ENCODE measurements around the gene SORT1. TPM values are rescaled to one million over a fixed set of nuclear protein-coding genes. Genes with fewer than 3 reads are reported as not detected.
"Not testable (repeated sequence)": the region's sequence is repeated elsewhere in the genome, so short reads cannot be mapped to it uniquely, and the experiment has no call there.

SORT1 gene
- total RNA-seq, 2 donors from 2014 or later, result 225 to 231 TPM

DNA sequence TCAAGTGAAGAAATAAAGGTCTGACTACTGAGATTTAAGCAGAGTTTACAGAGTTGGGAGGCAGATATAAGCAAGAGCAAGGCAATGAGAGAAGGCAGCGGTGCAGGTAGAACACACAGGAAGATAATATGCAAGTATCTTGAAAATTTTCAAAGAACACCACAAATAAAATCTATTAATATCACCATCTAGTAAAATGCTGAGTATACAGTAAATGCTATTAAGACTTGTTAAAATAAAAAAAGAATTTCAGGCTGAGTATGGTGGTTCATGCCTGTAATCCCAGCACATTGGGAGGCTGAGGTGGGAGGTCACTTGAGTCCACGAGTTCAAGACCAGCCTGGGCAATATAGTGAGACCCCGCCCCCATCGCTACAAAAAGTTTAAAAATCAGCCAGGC, 20.0 kb downstream of the SORT1 start:
- no peak overlapping the region for H3K4me3 ChIP-seq
- ATAC-seq (ENCODE audit: insufficient number of reproducible peaks, low FRiP score, low read depth) (no peak), DNase-seq (ENCODE audit: low spot score) (no peak)
- peaks cover 3% of the 10 kb centered on the region for H3K36me3 ChIP-seq
- H3K27me3 ChIP-seq (replicated peaks; ENCODE audit: insufficient read depth), result no peaks in the 10 kb centered on the region
- peaks cover 58 to 94% of the 10 kb centered on the region in 2 donors for H3K4me1 ChIP-seq (ENCODE audit: control insufficient read depth in 1 of 2, low read depth in 2 of 2)
- TF ChIP-seq, protein P1, sequence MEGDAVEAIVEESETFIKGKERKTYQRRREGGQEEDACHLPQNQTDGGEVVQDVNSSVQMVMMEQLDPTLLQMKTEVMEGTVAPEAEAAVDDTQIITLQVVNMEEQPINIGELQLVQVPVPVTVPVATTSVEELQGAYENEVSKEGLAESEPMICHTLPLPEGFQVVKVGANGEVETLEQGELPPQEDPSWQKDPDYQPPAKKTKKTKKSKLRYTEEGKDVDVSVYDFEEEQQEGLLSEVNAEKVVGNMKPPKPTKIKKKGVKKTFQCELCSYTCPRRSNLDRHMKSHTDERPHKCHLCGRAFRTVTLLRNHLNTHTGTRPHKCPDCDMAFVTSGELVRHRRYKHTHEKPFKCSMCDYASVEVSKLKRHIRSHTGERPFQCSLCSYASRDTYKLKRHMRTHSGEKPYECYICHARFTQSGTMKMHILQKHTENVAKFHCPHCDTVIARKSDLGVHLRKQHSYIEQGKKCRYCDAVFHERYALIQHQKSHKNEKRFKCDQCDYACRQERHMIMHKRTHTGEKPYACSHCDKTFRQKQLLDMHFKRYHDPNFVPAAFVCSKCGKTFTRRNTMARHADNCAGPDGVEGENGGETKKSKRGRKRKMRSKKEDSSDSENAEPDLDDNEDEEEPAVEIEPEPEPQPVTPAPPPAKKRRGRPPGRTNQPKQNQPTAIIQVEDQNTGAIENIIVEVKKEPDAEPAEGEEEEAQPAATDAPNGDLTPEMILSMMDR (IDR thresholded peaks at IDR 0.05), result no peak
- no peaks in the 10 kb centered on the region for H3K9me3 ChIP-seq
- H3K27ac ChIP-seq, result no peak overlapping the region

DNA sequence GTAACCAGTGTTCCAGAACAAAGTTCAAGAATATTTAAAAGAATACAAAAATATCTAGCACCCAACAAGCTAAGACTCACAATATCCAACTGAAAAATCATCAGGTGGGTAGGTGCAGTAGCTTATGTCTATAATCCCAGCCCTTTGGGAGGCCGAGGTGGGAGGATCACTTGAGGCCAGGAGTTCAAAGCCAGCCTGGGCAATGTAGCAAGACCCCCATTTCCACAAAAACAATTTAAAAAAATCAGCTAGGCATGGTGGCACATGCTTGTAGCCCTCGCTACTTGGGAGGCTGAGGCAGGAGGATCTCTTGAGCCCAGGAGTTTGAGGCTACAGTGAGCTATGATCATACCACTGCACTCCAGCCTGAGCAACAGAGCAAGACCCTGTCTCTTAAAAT, 24.0 kb downstream of the SORT1 start:
- H3K27me3 ChIP-seq (replicated peaks; ENCODE audit: insufficient read depth), result not testable (repeated sequence)
- H3K4me1 ChIP-seq (ENCODE audit: control insufficient read depth in 1 of 2, low read depth in 2 of 2), result peaks cover 60 to 94% of the 10 kb centered on the region in 2 donors

DNA sequence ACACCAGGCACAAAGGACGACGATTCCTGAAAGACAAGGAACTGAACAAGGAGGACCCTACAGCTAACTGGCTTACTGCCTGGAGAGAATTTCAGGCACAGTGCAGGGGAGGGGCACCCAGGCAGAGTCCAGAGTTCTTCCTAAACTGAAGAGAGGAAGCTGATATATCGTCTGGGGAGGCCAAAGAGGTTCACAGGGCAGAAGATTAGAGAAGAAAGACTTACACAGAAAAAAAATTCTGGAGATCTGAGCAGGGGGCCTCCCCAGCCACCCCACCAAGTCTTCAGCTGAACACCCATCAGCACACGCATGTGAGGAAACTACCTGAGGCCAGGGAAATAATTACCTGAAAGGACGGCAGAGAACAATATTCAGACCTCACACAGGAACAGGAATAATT, 24.6 kb downstream of the SORT1 start:
- ATAC-seq (ENCODE audit: insufficient number of reproducible peaks, low FRiP score, low read depth) (no peak), DNase-seq (ENCODE audit: low spot score) (no peak)
- Histone ChIP-seq H3K27me3 (replicated peaks; ENCODE audit: insufficient read depth) (no peaks in the 10 kb centered on the region), H3K36me3 (peaks cover 3% of the 10 kb centered on the region), H3K27ac (peak overlapping the region; percentile 94 to 99), H3K9me3 (no peaks in the 10 kb centered on the region), H3K4me1 (ENCODE audit: control insufficient read depth in 1 of 2, low read depth in 2 of 2) (peaks cover 62 to 96% of the 10 kb centered on the region in 2 donors), H3K4me3 (peak overlapping the region; percentile 22)
- TF ChIP-seq, protein P1 (IDR thresholded peaks at IDR 0.05), result no peak

More for the DNA sequence above, 24.0 kb downstream of the SORT1 start:
- ATAC-seq (ENCODE audit: insufficient number of reproducible peaks, low FRiP score, low read depth); H3K9me3 ChIP-seq; DNase-seq (ENCODE audit: low spot score); H3K36me3 ChIP-seq: not testable (repeated sequence)
- Histone ChIP-seq H3K27ac (peak overlapping the region; percentile 94 to 99), H3K4me3 (peak overlapping the region; percentile 22)

DNA sequence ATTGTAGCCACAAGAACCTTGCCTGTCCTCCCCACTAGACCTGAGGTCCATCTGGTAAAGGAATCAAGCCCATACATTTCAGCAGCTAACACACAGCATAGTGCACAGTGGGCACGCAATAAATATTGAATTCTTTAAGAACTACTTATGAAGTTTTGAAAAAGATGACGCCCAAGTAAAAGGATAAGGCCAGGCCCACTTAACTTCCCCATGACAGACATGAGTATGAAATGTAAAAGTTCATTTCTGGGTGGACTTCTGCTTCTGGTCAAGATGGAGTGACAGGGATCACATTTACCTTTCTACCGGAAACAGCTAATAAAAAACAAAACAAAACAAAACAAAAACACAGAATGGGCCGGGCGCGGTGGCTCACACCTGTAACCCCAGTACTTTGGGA, 25.4 kb downstream of the SORT1 start:
- Histone ChIP-seq H3K36me3 (peaks cover 2% of the 10 kb centered on the region), H3K27ac (peak overlapping the region; percentile 94 to 99), H3K27me3 (replicated peaks; ENCODE audit: insufficient read depth) (no peaks in the 10 kb centered on the region), H3K4me1 (ENCODE audit: control insufficient read depth in 1 of 2, low read depth in 2 of 2) (peaks cover 57 to 88% of the 10 kb centered on the region in 2 donors), H3K4me3 (no peak overlapping the region), H3K9me3 (no peaks in the 10 kb centered on the region)
- DNase-seq (ENCODE audit: low spot score) (no peak), ATAC-seq (ENCODE audit: insufficient number of reproducible peaks, low FRiP score, low read depth) (no peak)
- TF ChIP-seq, protein P1 (IDR thresholded peaks at IDR 0.05), result no peak

DNA sequence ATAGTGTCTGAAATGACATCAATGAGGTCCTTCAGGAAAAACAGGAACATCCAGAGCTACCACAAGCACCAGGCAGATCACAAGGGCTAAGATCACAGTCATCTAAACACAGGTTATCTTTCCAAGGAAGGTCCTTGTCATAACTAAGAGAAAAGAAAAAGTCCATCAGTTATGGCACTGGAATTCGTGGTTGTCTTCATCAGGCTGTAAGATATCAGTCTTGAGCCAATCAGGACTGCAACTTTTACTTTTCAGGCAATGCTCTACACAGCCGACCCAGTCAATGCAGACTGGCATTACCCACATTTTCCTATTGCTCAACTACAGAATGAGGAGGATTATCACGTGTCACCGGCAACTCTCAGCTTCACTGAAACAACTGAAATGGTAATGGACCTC, 26.4 kb downstream of the SORT1 start:
- TF ChIP-seq, protein P1 (IDR thresholded peaks at IDR 0.05), result no peak
- no peaks in the 10 kb centered on the region for H3K9me3 ChIP-seq
- H3K27ac ChIP-seq, result peak overlapping the region; percentile 94 to 99
- DNase-seq (ENCODE audit: low spot score) (no peak), ATAC-seq (ENCODE audit: insufficient number of reproducible peaks, low FRiP score, low read depth) (peak; percentile 83)
- H3K4me1 ChIP-seq (ENCODE audit: control insufficient read depth in 1 of 2, low read depth in 2 of 2), result peaks cover 55 to 82% of the 10 kb centered on the region in 2 donors
- peaks cover 11% of the 10 kb centered on the region for H3K36me3 ChIP-seq
- peak overlapping the region; percentile 64 for H3K4me3 ChIP-seq
- H3K27me3 ChIP-seq (replicated peaks; ENCODE audit: insufficient read depth), result no peaks in the 10 kb centered on the region

DNA sequence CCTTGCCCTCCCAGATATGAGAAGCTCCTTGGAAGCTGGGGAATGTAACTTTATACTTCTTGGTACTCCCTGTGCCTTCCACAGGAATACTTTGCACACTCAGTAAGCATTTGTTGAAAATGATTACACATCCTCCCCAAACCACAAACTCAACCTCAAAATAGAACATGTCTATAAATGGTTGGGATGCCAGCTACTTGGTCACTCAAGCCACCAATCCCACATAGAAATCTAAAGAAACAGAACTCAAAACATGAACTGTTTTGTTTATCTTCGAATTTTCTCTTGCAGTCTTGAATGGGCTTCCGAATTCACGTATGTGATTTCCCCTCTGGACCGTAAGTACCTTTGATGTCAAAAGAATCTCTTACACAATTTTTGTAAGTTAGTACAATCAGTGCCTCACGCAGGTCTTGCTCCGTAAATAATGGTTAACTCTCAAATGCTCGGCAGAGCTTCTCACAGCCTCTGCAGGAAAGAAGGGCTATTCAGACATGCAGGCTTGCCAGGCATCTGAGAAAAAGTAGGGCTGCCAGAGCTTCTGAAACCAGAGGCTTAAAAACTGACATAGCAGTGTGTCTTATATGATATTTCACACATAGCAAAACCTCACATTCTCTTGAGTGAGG, 26.9 kb downstream of the SORT1 start:
- Histone ChIP-seq H3K27me3 (replicated peaks; ENCODE audit: insufficient read depth) (no peaks in the 10 kb centered on the region), H3K27ac (peak overlapping the region; percentile 94 to 99), H3K4me3 (peak overlapping the region; percentile 64), H3K9me3 (no peaks in the 10 kb centered on the region), H3K36me3 (peaks cover 16% of the 10 kb centered on the region), H3K4me1 (ENCODE audit: control insufficient read depth in 1 of 2, low read depth in 2 of 2) (peaks cover 55 to 76% of the 10 kb centered on the region in 2 donors)
- TF ChIP-seq, protein P1 (IDR thresholded peaks at IDR 0.05), result no peak
- DNase-seq (ENCODE audit: low spot score) (no peak), ATAC-seq (ENCODE audit: insufficient number of reproducible peaks, low FRiP score, low read depth) (peak; percentile 74)

Data from thoracic aorta (tissue), 2 donors.